MM.1S (cell line): ENCODE results near the gene AMIGO3.

Experiments
- DNase-seq: peaks from one replicate; pipeline ENCODE4 v3.0.0-alpha.2; 2015
- H2AFZ ChIP-seq: fragments of 300-600 bp; sonication (generic); 2 replicates; pipeline ENCODE4 v1.6.0; 2016; ENCODE audit warnings: antibody characterized with exemption, low read length
- H3F3A ChIP-seq: fragments of 300-600 bp; sonication (generic); 2 replicates; pipeline ENCODE4 v1.6.1; 2016; ENCODE audit warnings: mild to moderate bottlenecking, antibody characterized with exemption, low read length, moderate library complexity, mixed read lengths; ENCODE audit not compliant: insufficient read depth
- H3K27ac ChIP-seq: fragments of 300-600 bp; sonication (generic); 2 replicates; pipeline ENCODE4 v1.5.1; 2016; ENCODE audit warnings: mild to moderate bottlenecking, low read length
- H3K27me3 ChIP-seq: fragments of 300-600 bp; sonication (generic); replicated peaks from 2 replicates; pipeline ENCODE4 v1.6.0; 2016; ENCODE audit warnings: low read length; ENCODE audit not compliant: insufficient read depth
- H3K36me3 ChIP-seq: fragments of 300-600 bp; sonication (generic); replicated peaks from 2 replicates; pipeline ENCODE4 v1.6.1; 2016; ENCODE audit warnings: mild to moderate bottlenecking, low read length, mixed read lengths; ENCODE audit not compliant: insufficient read depth
- H3K4me1 ChIP-seq: fragments of 300-600 bp; sonication (generic); 2 replicates; pipeline ENCODE4 v1.6.1; 2016; ENCODE audit warnings: low read length, mixed read lengths
- H3K4me2 ChIP-seq: fragments of 300-600 bp; sonication (generic); 2 replicates; pipeline ENCODE4 v1.6.0; 2016; ENCODE audit warnings: low read depth, low read length
- H3K4me3 ChIP-seq: fragments of 300-600 bp; sonication (generic); 2 replicates; pipeline ENCODE4 v1.5.1; 2016; ENCODE audit warnings: low read length, mixed read lengths
- H3K79me2 ChIP-seq: fragments of 300-600 bp; sonication (generic); 2 replicates; pipeline ENCODE4 v1.6.1; 2016; ENCODE audit warnings: mixed run types, low read length, mixed read lengths
- H3K9ac ChIP-seq: fragments of 300-600 bp; sonication (generic); 2 replicates; pipeline ENCODE4 v1.6.1; 2016; ENCODE audit warnings: low read length, mixed read lengths
- H3K9me2 ChIP-seq: fragments of 300-600 bp; sonication (generic); replicated peaks from 2 replicates; pipeline ENCODE4 v1.6.1; 2016; ENCODE audit warnings: mild to moderate bottlenecking, low read length, mixed read lengths; ENCODE audit not compliant: insufficient read depth
- H3K9me3 ChIP-seq: fragments of 300-600 bp; sonication (generic); replicated peaks from 2 replicates; pipeline ENCODE4 v1.6.1; 2016; ENCODE audit warnings: mild to moderate bottlenecking, low read length, mixed read lengths; ENCODE audit not compliant: insufficient read depth
- H4K20me1 ChIP-seq: fragments of 300-600 bp; sonication (generic); 2 replicates; pipeline ENCODE4 v1.6.1; 2016; ENCODE audit warnings: mild to moderate bottlenecking, low read length, moderate library complexity, mixed read lengths; ENCODE audit not compliant: insufficient read depth
- CTCF ChIP-seq: fragments of 300-600 bp; sonication (generic); IDR thresholded peaks from 2 replicates; pipeline ENCODE4 v1.5.1; 2016; ENCODE audit warnings: antibody characterized with exemption, low read length, mixed read lengths
- EZH2 ChIP-seq: fragments of 300-600 bp; sonication (generic); optimal IDR thresholded peaks from 2 replicates; pipeline ENCODE3; 2017; ENCODE audit warnings: low read depth, mild to moderate bottlenecking, antibody characterized with exemption, low read length, mixed read lengths
- EZH2phosphoT487 ChIP-seq: fragments of 300-600 bp; sonication (generic); IDR thresholded peaks from 2 replicates; pipeline ENCODE4 v1.6.1; 2018; ENCODE audit warnings: antibody characterized with exemption, low read length

The AMIGO3 gene

DNA sequence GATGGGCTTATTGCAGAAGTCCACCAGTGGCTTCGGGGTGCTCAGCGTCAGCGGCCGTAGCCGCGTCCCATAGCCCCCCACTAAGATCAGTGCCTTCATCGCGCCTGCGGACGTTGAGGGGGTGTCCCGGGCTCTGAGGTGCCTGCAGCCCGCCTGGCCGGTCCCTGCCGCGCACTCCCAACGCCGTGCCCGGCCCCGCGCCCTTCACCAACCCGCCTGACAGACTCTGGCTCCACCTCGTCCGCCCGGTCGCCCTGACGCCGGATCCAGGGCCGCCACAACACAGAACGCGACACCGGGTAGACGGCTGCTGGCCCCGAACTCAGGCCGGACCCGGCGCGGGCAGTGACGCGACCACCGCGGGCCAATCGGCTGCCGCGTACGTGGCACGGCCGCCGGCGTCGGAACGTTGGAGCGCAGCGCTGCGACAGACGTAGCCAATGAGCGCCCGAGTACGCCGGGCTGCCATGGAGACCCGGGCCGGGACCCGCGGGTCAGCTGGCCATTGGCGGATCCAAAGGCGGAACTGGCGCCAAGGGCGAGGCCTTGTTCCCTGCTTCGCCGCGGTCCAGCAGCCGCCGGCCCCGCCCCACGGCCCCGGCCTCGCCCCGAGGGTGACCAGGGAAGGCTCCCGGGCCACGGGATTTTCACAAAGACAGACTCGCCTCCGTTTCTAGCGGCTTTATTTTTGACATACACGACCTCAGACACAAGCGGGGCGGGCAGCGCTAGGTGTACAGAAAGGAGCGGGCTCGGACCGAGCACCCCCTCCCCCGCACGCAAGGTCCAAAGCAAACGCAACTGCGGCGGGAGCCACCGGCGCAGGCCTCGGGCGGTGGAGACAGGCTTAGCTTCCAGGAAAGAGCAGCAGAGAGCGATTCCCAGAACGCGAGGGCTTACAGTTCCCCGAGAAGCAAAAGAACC, 4.4 kb upstream of the AMIGO3 start, which contains the start of gene GMPPB:
Gene GMPPB (minus strand): TSS at position 324 of the 924 bp plus-strand sequence. CDS start 225 bp downstream, at position 99.
- peaks cover 14% of the 10 kb centered on the region for H3K4me1 ChIP-seq
- H3K4me3 ChIP-seq: peak within 1 kb of the TSS; percentile 99
- H3K9me2 ChIP-seq: no peaks in the 10 kb centered on the region
- peak within 1 kb of the TSS; percentile 100 for H3K9ac ChIP-seq
- H2AFZ ChIP-seq: peak within 1 kb of the TSS; percentile 87
- TF ChIP-seq CTCF (no peak), EZH2 (no peak), EZH2phosphoT487 (no peak)
- peaks cover 16% of the 10 kb centered on the region for H3F3A ChIP-seq
- H3K9me3 ChIP-seq: no peaks in the 10 kb centered on the region
- DNase-seq: peak; percentile 97
- peak within 1 kb of the TSS; percentile 99 for H3K27ac ChIP-seq
- no peaks in the 10 kb centered on the region for H3K27me3 ChIP-seq
- no peaks in the 10 kb centered on the region for H3K36me3 ChIP-seq
- peaks cover 29% of the 10 kb centered on the region for H3K79me2 ChIP-seq
- no peaks in the 10 kb centered on the region for H4K20me1 ChIP-seq
- H3K4me2 ChIP-seq: peak within 1 kb of the TSS; percentile 96

DNA sequence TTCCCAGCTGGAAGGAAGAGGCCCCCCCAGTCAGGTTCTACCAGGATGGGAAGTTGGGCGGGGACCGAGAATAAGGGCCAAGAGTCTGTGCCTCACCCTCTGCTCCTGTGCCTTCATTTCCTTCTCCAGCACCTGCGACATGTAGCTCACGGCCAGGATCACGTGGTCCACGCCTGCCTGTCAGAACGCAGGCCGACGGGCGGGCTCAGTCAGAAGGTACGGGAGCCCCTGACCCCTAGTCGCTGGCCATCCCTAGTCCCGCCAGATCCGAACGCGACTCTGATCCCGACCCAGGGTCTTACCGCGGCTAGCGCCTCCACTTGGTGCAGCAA, 3.8 kb upstream of the AMIGO3 start:
- H2AFZ ChIP-seq: peak overlapping the region; percentile 87
- peak overlapping the region; percentile 99 for H3K4me3 ChIP-seq
- no peaks in the 10 kb centered on the region for H3K36me3 ChIP-seq
- H3K9me2 ChIP-seq: no peaks in the 10 kb centered on the region
- H3K27ac ChIP-seq: peak overlapping the region; percentile 99
- no peaks in the 10 kb centered on the region for H3K9me3 ChIP-seq
- H3K4me1 ChIP-seq: peaks cover 14% of the 10 kb centered on the region
- peaks cover 29% of the 10 kb centered on the region for H3K79me2 ChIP-seq
- peak overlapping the region; percentile 100 for H3K9ac ChIP-seq
- H4K20me1 ChIP-seq: no peaks in the 10 kb centered on the region
- DNase-seq: peak; percentile 73
- no peaks in the 10 kb centered on the region for H3K27me3 ChIP-seq
- H3F3A ChIP-seq: peaks cover 16% of the 10 kb centered on the region
- TF ChIP-seq EZH2 (no peak), EZH2phosphoT487 (no peak), CTCF (no peak)
- H3K4me2 ChIP-seq: peak overlapping the region; percentile 79

GRCh38 chr3:49722896-49723295, 3.4 kb upstream of the AMIGO3 start:
- H3K9ac ChIP-seq: peak overlapping the region; percentile 100
- no peaks in the 10 kb centered on the region for H3K9me2 ChIP-seq
- H3K4me3 ChIP-seq: peak overlapping the region; percentile 99
- H3K79me2 ChIP-seq: peaks cover 29% of the 10 kb centered on the region
- H3K4me2 ChIP-seq: peak overlapping the region; percentile 79
- H2AFZ ChIP-seq: peak overlapping the region; percentile 87
- H3K27me3 ChIP-seq: no peaks in the 10 kb centered on the region
- H3K4me1 ChIP-seq: peaks cover 14% of the 10 kb centered on the region
- peak overlapping the region; percentile 99 for H3K27ac ChIP-seq
- H3K36me3 ChIP-seq: no peaks in the 10 kb centered on the region
- H3K9me3 ChIP-seq: no peaks in the 10 kb centered on the region
- H3F3A ChIP-seq: peaks cover 16% of the 10 kb centered on the region
- TF ChIP-seq EZH2: no peak
- no peak for TF ChIP-seq CTCF
- TF ChIP-seq EZH2phosphoT487: no peak
- DNase-seq: no peak
- no peaks in the 10 kb centered on the region for H4K20me1 ChIP-seq
